Measurements from ENCODE around the gene SEC11C.

Gene SEC11C

GRCh38 chr18:59197636-59198035 is 58.0 kb downstream of the SEC11C start:
- Histone ChIP-seq H3K9ac (ENCODE audit: low read length) (no peak overlapping the region), H3K9me3 (ENCODE audit: insufficient read depth, low read length) (no peaks in the 10 kb centered on the region)

GRCh38 chr18:59198215-59198614 is 58.5 kb downstream of the SEC11C start:
- no peak overlapping the region for H3K9ac ChIP-seq (ENCODE audit: low read length)
- no peaks in the 10 kb centered on the region for H3K79me2 ChIP-seq (ENCODE audit: low read length)
- no peak overlapping the region for H3K4me2 ChIP-seq (ENCODE audit: low read length)
- no peak overlapping the region for H2AFZ ChIP-seq (ENCODE audit: low read depth, low read length)
- H3K36me3 ChIP-seq (replicated peaks; ENCODE audit: low read depth, low read length): no peaks in the 10 kb centered on the region
- H3K4me1 ChIP-seq (ENCODE audit: low read length): peaks cover 6% of the 10 kb centered on the region; the same call in 1 of the 2 replicates
- no peak overlapping the region for H3K27ac ChIP-seq (ENCODE audit: low read length)
- no peaks in the 10 kb centered on the region for H3K9me3 ChIP-seq (ENCODE audit: insufficient read depth, low read length)
- no peak overlapping the region for H3K4me3 ChIP-seq (ENCODE audit: low read length)
- TF ChIP-seq EZH2phosphoT487 (IDR thresholded peaks at IDR 0.05; ENCODE audit: low read depth) (no peak), CTCF (IDR thresholded peaks at IDR 0.05; ENCODE audit: low read depth, low read length) (no peak)
- H4K20me1 ChIP-seq (ENCODE audit: insufficient read depth, low read length): no peaks in the 10 kb centered on the region
- peaks cover 16% of the 10 kb centered on the region; the same call in 1 of the 2 replicates for H3K27me3 ChIP-seq (ENCODE audit: low read depth, low read length)

More at GRCh38 chr18:59197636-59198035, 58.0 kb downstream of the SEC11C start:
- H3K27ac ChIP-seq (ENCODE audit: low read length): no peak overlapping the region
- no peaks in the 10 kb centered on the region for H4K20me1 ChIP-seq (ENCODE audit: insufficient read depth, low read length)
- H2AFZ ChIP-seq (ENCODE audit: low read depth, low read length): no peak overlapping the region
- peaks cover 6% of the 10 kb centered on the region; the same call in 1 of the 2 replicates for H3K4me1 ChIP-seq (ENCODE audit: low read length)
- H3K79me2 ChIP-seq (ENCODE audit: low read length): no peaks in the 10 kb centered on the region
- peaks cover 16% of the 10 kb centered on the region; the same call in 1 of the 2 replicates for H3K27me3 ChIP-seq (ENCODE audit: low read depth, low read length)
- H3K4me2 ChIP-seq (ENCODE audit: low read length): no peak overlapping the region
- TF ChIP-seq CTCF (IDR thresholded peaks at IDR 0.05; ENCODE audit: low read depth, low read length): no peak
- TF ChIP-seq EZH2phosphoT487 (IDR thresholded peaks at IDR 0.05; ENCODE audit: low read depth): no peak
- H3K36me3 ChIP-seq (replicated peaks; ENCODE audit: low read depth, low read length): no peaks in the 10 kb centered on the region
- H3K4me3 ChIP-seq (ENCODE audit: low read length): no peak overlapping the region

- Histone ChIP-seq H4K20me1 (ENCODE audit: insufficient read depth, low read length) (no peaks in the 10 kb centered on the region), H3K27me3 (ENCODE audit: low read depth, low read length) (peaks cover 16% of the 10 kb centered on the region; the same call in 1 of the 2 replicates), H3K4me2 (ENCODE audit: low read length) (no peak overlapping the region), H3K9me3 (ENCODE audit: insufficient read depth, low read length) (no peaks in the 10 kb centered on the region), H3K36me3 (replicated peaks; ENCODE audit: low read depth, low read length) (no peaks in the 10 kb centered on the region), H2AFZ (ENCODE audit: low read depth, low read length) (no peak overlapping the region), H3K4me1 (ENCODE audit: low read length) (peaks cover 6% of the 10 kb centered on the region; the same call in 1 of the 2 replicates), H3K4me3 (ENCODE audit: low read length) (no peak overlapping the region), H3K79me2 (ENCODE audit: low read length) (no peaks in the 10 kb centered on the region), H3K9ac (ENCODE audit: low read length) (no peak overlapping the region), H3K27ac (ENCODE audit: low read length) (no peak overlapping the region)
- TF ChIP-seq CTCF (IDR thresholded peaks at IDR 0.05; ENCODE audit: low read depth, low read length): peak; percentile 43
- TF ChIP-seq EZH2phosphoT487 (IDR thresholded peaks at IDR 0.05; ENCODE audit: low read depth): no peak
These were observed 61.1 kb downstream of the SEC11C start for GRCh38 chr18:59200787-59201186.

GRCh38 chr18:59202258-59202820 is 62.7 kb downstream of the SEC11C start:
- no peaks in the 10 kb centered on the region for H4K20me1 ChIP-seq (ENCODE audit: insufficient read depth, low read length)
- no peaks in the 10 kb centered on the region for H3K36me3 ChIP-seq (replicated peaks; ENCODE audit: low read depth, low read length)
- H3K9me3 ChIP-seq (ENCODE audit: insufficient read depth, low read length): no peaks in the 10 kb centered on the region
- TF ChIP-seq CTCF (IDR thresholded peaks at IDR 0.05; ENCODE audit: low read depth, low read length): no peak
- TF ChIP-seq EZH2phosphoT487 (IDR thresholded peaks at IDR 0.05; ENCODE audit: low read depth): no peak
- H3K79me2 ChIP-seq (ENCODE audit: low read length): no peaks in the 10 kb centered on the region
- no peak overlapping the region for H2AFZ ChIP-seq (ENCODE audit: low read depth, low read length)
- H3K9ac ChIP-seq (ENCODE audit: low read length): no peak overlapping the region
- H3K4me1 ChIP-seq (ENCODE audit: low read length): peaks cover 6% of the 10 kb centered on the region; the same call in 1 of the 2 replicates
- H3K4me3 ChIP-seq (ENCODE audit: low read length): no peak overlapping the region
- H3K27ac ChIP-seq (ENCODE audit: low read length): no peak overlapping the region
- peaks cover 14% of the 10 kb centered on the region; the same call in 1 of the 2 replicates for H3K27me3 ChIP-seq (ENCODE audit: low read depth, low read length)
- no peak overlapping the region for H3K4me2 ChIP-seq (ENCODE audit: low read length)

All from OCI-LY3 (cell line).